CD4-positive, CD25-positive, alpha-beta regulatory T cell (primary cell): Measurements from ENCODE around the gene A2M. TPM values are rescaled to one million over a fixed set of nuclear protein-coding genes. Genes with fewer than 3 reads are reported as not detected.

ENCODE experiments used
- ATAC-seq, 2 donors: fragments of 150-1000 bp; cut with Tn5 transposase; one replicate each; pipeline ENCODE4 v1.10.0; 2021; ENCODE audit warnings: low read depth in 2 of 2, moderate number of reproducible peaks in 2 of 2, moderate library complexity in 1 of 2
- DNase-seq, 3 donors: peaks; one replicate each; pipeline versions ENCODE4 v3.0.0 to v3.0.0-alpha.2; 2012 to 2022; ENCODE audit warnings: mixed read lengths in 1 of 3
- H3K27ac ChIP-seq: one replicate; pipeline ENCODE4 v1.7.0; 2013; ENCODE audit warnings: mild to moderate bottlenecking, low read length; ENCODE audit not compliant: insufficient read depth, poor library complexity, severe bottlenecking
- H3K27me3 ChIP-seq: one replicate; pipeline ENCODE4 v1.7.0; 2013; ENCODE audit warnings: low read length; ENCODE audit not compliant: control insufficient read depth, insufficient read depth
- H3K36me3 ChIP-seq: one replicate; pipeline ENCODE4 v1.7.0; 2013; ENCODE audit warnings: mild to moderate bottlenecking, low read length, moderate library complexity; ENCODE audit not compliant: control insufficient read depth, insufficient read depth
- H3K4me1 ChIP-seq: 2 replicates; pipeline ENCODE4 v1.7.0; 2013; ENCODE audit warnings: mild to moderate bottlenecking, low read length; ENCODE audit not compliant: insufficient read depth, control insufficient read depth, poor library complexity, severe bottlenecking
- H3K4me3 ChIP-seq: one replicate; pipeline ENCODE4 v1.7.0; 2013; ENCODE audit warnings: low read depth, mild to moderate bottlenecking, low read length, moderate library complexity
- H3K9me3 ChIP-seq, 2 experiments: 1 replicate in 1 of 2; 2 replicates in 1 of 2; pipeline ENCODE4 v1.7.0; 2013; ENCODE audit warnings: low read length in 2 of 2, mild to moderate bottlenecking in 1 of 2, moderate library complexity in 1 of 2; ENCODE audit not compliant: control insufficient read depth in 2 of 2
- H3K27ac Mint-ChIP-seq, 3 donors: one replicate each; pipeline ENCODE4 v1.8.0; 2020 to 2022; ENCODE audit warnings: mild to moderate bottlenecking in 3 of 3, mixed read lengths in 3 of 3, moderate library complexity in 2 of 3
- H3K27me3 Mint-ChIP-seq: one replicate; pipeline ENCODE4 v1.8.0; 2022; ENCODE audit warnings: mild to moderate bottlenecking, mixed read lengths
- H3K36me3 Mint-ChIP-seq: one replicate; pipeline ENCODE4 v1.8.0; 2020; ENCODE audit warnings: mixed read lengths
- H3K4me1 Mint-ChIP-seq, 4 donors: one replicate each; pipeline ENCODE4 v1.8.0; 2020 to 2022; ENCODE audit warnings: mixed read lengths in 4 of 4, mild to moderate bottlenecking in 1 of 4
- H3K4me3 Mint-ChIP-seq, 4 donors: one replicate each; pipeline ENCODE4 v1.8.0; 2020 to 2022; ENCODE audit warnings: mild to moderate bottlenecking in 4 of 4, mixed read lengths in 4 of 4, moderate library complexity in 3 of 4
- H3K9me3 Mint-ChIP-seq, 7 donors: one replicate each; pipeline ENCODE4 v1.8.0; 2020 to 2022; ENCODE audit warnings: mixed read lengths in 7 of 7, mild to moderate bottlenecking in 3 of 7, moderate library complexity in 2 of 7
- polyA plus RNA-seq, 4 donors: library from polyadenylated mRNA; unstranded; fragments of 300-500 nt; fragmentation: Illumina TruSeq; gene quantifications; one replicate each; pipeline ENCODE4 v1.2.3, GENCODE V29; 2021
- total RNA-seq: library from RNA; stranded (reverse); gene quantifications from one replicate; pipeline ENCODE4 v1.2.3, GENCODE V29; 2022

A2M gene
- total and polyA plus RNA-seq, 5 donors from 2014 or later: not detected

GRCh38 chr12:9024512-9024911 is 91.2 kb downstream of the A2M start:
- no peaks in the 10 kb centered on the region for H3K27me3 Mint-ChIP-seq
- ATAC-seq (no peak), DNase-seq (no peak)
- no peak overlapping the region for H3K27ac Mint-ChIP-seq
- H3K9me3 ChIP-seq: no peaks in the 10 kb centered on the region
- peaks cover 0 to 2% (median 0%) of the 10 kb centered on the region in 7 donors for H3K9me3 Mint-ChIP-seq
- H3K27ac ChIP-seq: peak overlapping the region; percentile 77
- H3K4me3 ChIP-seq: peak overlapping the region; percentile 60
- H3K4me3 Mint-ChIP-seq: no peak overlapping the region
- no peaks in the 10 kb centered on the region for H3K36me3 ChIP-seq
- peaks cover 43% of the 10 kb centered on the region for H3K4me1 ChIP-seq
- H3K4me1 Mint-ChIP-seq: peaks cover 6 to 42% (median 25%) of the 10 kb centered on the region in 4 donors
- peaks cover 9% of the 10 kb centered on the region for H3K36me3 Mint-ChIP-seq
- no peaks in the 10 kb centered on the region for H3K27me3 ChIP-seq

- Mint-ChIP-seq H3K9me3 (peaks cover 0 to 4% (median 2%) of the 10 kb centered on the region in 7 donors), H3K4me3 (peak overlapping the region in 2 of 4 donors; percentile 25 to 54), H3K27ac (peak overlapping the region in 1 of 3 donors; percentile 36), H3K4me1 (peaks cover 6 to 32% (median 22%) of the 10 kb centered on the region in 4 donors), H3K27me3 (no peaks in the 10 kb centered on the region), H3K36me3 (peaks cover 9% of the 10 kb centered on the region)
- Histone ChIP-seq H3K4me1 (peaks cover 40% of the 10 kb centered on the region), H3K36me3 (no peaks in the 10 kb centered on the region), H3K27ac (no peak overlapping the region), H3K4me3 (no peak overlapping the region), H3K9me3 (peaks cover 0 to 4% of the 10 kb centered on the region in 2 experiments), H3K27me3 (no peaks in the 10 kb centered on the region)
- DNase-seq: no peak
- no peak for ATAC-seq
These were observed 93.1 kb downstream of the A2M start for GRCh38 chr12:9022592-9022991.

Other genes with a start within 250 kb of the A2M start
- gene PHC1, start 201.4 kb downstream of the A2M start, total RNA-seq: 46.6 TPM
- 10 to 100 TPM; 15.5 to 17.2 (median 16.4) TPM for gene PHC1, start 201.4 kb downstream of the A2M start, polyA plus RNA-seq
- 132 TPM for gene M6PR, start 166.3 kb downstream of the A2M start, total RNA-seq
- gene M6PR, start 166.3 kb downstream of the A2M start, polyA plus RNA-seq: 100 to 1,000 TPM; 227 to 272 (median 261) TPM
- gene KLRG1, start 126.4 kb downstream of the A2M start, total RNA-seq: 4.8 TPM
- 10 to 100 TPM; 15.8 to 22.2 (median 16.6) TPM for gene KLRG1, start 126.4 kb downstream of the A2M start, polyA plus RNA-seq
- gene PZP, start 92.5 kb upstream of the A2M start, total RNA-seq: not detected
- under 1 TPM in 1 of 4 donors, not detected in 3; 0.29 TPM for gene PZP, start 92.5 kb upstream of the A2M start, polyA plus RNA-seq